ENCODE measurements around the gene ZCCHC24. TPM values are rescaled to one million over a fixed set of nuclear protein-coding genes. Genes with fewer than 3 reads are reported as not detected.
"Not testable (repeated sequence)": the region's sequence is repeated elsewhere in the genome, so short reads cannot be mapped to it uniquely, and the experiment has no call there.

ZCCHC24 gene
- total and polyA plus RNA-seq, 12 donors, result 5.8 to 49.0 (median 24.8) TPM

DNA sequence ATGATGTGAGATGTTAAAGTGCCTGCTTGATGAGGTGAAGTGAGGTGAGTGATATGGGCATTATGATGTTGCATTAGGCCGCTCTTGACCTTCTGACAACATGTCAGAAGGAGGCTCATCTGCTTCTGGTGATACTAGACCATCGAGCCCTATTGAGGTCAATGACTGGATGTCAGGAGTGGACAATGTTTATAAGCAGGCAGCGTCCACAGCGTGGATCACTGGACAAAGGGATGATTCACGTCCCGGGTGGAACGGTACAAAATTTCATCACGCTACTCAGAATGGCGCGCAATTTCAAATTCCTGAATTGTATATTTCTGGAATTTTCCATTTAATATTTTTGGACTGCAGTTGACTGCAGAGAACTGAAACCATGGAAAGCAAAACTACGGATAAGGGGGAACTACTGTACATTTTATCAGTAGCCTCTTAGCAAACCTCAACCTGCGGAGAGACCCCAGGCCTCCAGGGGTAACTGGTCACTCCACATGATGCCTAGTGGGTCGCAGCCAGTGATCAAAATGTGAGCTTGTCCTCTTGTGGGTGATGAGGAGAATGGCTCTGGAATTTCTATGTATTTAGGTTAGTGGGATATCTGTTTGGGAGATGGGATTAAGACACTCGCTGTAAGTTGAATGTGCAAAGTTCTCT is 5.7 kb upstream of the ZCCHC24 start:
- DNase-seq, result peak in 1 of 7 donors; percentile 3
- TF ChIP-seq, protein P1, sequence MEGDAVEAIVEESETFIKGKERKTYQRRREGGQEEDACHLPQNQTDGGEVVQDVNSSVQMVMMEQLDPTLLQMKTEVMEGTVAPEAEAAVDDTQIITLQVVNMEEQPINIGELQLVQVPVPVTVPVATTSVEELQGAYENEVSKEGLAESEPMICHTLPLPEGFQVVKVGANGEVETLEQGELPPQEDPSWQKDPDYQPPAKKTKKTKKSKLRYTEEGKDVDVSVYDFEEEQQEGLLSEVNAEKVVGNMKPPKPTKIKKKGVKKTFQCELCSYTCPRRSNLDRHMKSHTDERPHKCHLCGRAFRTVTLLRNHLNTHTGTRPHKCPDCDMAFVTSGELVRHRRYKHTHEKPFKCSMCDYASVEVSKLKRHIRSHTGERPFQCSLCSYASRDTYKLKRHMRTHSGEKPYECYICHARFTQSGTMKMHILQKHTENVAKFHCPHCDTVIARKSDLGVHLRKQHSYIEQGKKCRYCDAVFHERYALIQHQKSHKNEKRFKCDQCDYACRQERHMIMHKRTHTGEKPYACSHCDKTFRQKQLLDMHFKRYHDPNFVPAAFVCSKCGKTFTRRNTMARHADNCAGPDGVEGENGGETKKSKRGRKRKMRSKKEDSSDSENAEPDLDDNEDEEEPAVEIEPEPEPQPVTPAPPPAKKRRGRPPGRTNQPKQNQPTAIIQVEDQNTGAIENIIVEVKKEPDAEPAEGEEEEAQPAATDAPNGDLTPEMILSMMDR (IDR thresholded peaks at IDR 0.05), result no peak
- no peak for TF ChIP-seq POLR2A (IDR thresholded peaks at IDR 0.05)
- Histone ChIP-seq H3K4me3 (no peak overlapping the region), H3K36me3 (replicated peaks in 1 of 2) (no peaks in the 10 kb centered on the region), H3K4me1 (replicated peaks in 1 of 2) (peaks cover 0 to 10% of the 10 kb centered on the region in 2 donors), H3K27ac (no peak overlapping the region), H3K9me3 (replicated peaks in 1 of 3) (no peaks in the 10 kb centered on the region), H3K27me3 (no peaks in the 10 kb centered on the region)
- WGBS, 4 donors, result 92 to 97% (median 97%) methylated on average over 14 of the region's 14 CpGs
- intact Hi-C loops (cut with DNase I), result no loop called here

DNA sequence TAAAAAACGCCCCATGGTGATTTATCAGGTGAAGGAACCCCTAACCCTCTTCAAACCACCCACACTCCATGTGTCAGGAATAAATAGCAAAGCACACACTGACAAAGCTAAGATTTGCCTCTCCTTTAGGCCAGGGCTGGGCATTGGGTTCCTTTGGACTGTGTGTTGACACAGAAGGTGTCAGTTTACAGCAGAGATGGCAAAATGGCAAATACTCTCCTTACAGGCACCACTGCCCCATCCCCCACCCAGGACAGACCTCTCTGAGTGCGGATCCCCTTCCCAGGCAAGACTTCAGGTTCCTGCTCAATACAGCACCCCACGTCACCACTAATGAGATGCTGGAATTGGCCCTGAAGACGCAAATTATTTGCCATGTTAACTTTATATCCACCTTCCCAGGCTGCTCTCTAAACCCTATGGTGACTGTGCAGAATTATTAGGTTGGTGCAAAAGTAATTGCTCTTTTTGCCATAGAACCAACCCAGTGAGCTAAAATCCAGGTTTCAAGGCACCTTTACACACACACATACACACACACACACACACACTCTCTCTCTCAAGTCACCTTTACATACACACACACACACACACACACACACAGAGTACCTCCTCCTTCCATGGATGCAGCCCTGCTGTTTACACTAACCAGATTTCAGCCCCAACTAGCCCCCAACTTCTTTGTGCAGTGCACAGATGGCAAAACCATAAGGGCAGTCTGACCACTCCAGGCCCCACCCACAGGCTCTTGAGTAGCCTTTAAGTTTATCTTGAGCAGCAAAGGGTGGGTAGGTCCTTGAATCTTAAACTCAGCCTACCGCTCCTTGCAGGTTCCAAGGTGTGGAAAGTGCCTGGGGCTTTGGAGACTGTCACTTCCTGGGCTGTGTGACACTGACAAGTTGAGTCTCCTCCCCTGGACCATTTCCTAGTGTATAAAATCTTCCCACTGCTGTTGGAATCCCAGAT is 4.0 kb upstream of the ZCCHC24 start:
- Histone ChIP-seq H3K9me3 (replicated peaks in 1 of 3) (no peaks in the 10 kb centered on the region), H3K4me1 (replicated peaks in 1 of 2) (peaks cover 0 to 5% of the 10 kb centered on the region in 2 donors), H3K27ac (no peak overlapping the region), H3K4me3 (no peak overlapping the region), H3K36me3 (replicated peaks in 1 of 2) (no peaks in the 10 kb centered on the region), H3K27me3 (no peaks in the 10 kb centered on the region)
- peak in 2 of 7 donors; percentile 5 to 35 for DNase-seq
- TF ChIP-seq POLR2A (IDR thresholded peaks at IDR 0.05), result no peak
- TF ChIP-seq, protein P1 (IDR thresholded peaks at IDR 0.05), result no peak
- intact Hi-C loops (cut with DNase I), result no loop called here
- 70 to 92% (median 84%) methylated on average over 4 to 5 of the region's 5 CpGs for WGBS, 4 donors

DNA sequence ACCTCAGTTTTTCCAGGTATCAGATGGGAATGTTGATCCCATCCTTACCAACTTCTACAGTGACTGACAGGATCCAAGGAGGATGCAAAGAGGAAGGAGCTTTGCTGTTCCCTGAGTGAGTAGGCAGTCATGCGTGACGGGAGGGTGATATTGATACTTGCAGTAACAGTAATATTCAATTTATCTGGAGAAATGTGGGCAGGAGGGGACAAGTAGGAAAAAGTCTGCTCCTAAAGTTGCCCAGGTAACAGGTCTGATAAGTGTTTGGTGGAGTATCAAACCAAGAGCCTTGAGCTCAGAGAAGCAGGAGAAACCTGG is 3.3 kb upstream of the ZCCHC24 start:
- Histone ChIP-seq H3K9me3 (replicated peaks in 1 of 3) (no peaks in the 10 kb centered on the region), H3K27me3 (no peaks in the 10 kb centered on the region), H3K27ac (no peak overlapping the region), H3K4me3 (no peak overlapping the region), H3K36me3 (replicated peaks in 1 of 2) (no peaks in the 10 kb centered on the region), H3K4me1 (replicated peaks in 1 of 2) (peaks cover 0 to 8% of the 10 kb centered on the region in 2 donors)
- no peak for DNase-seq
- 88 to 100% (median 96%) methylated on average over 2 of the region's 2 CpGs for WGBS, 4 donors
- TF ChIP-seq, protein P1 (IDR thresholded peaks at IDR 0.05), result no peak
- TF ChIP-seq POLR2A (IDR thresholded peaks at IDR 0.05), result no peak
- intact Hi-C loops (cut with DNase I), result no loop called here

DNA sequence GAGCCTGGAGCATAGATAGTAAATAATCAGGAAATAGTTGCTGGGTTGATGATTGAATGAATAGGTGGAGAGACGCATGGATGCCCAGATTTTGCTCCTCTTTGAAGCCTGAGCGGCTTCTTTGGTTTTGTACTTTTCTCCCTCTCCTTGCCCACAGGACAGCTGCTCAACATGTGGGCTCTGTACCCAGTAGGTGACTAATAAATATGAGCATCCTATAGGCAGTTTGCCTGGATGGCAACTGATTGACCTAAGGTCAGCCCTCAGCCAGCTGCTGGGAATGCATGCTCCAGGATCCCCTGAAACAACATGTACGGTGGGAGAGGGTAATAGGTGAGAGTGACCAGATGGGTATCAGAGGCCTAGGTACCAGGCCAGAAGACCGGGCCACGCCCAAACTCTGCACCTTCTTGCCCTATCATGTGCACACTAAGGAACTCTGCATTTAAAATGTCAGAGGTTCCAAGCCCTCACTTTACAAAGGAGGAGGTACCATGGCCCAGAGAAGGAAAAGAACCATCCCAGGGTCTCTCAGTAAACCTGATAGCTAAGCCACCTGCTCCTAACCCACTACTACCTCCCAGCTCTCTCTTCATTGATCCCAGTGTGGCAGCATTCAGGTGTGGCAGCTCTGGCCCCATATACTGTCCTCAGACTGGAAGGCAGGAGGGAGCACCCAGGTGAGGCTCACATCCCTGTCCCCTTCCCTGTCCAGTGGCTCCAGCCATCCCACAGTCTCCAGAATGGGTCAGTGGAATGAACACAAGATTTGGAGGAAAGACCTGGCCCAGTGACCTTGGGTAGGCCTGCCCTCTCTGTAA is 2.7 kb upstream of the ZCCHC24 start:
- H3K4me3 ChIP-seq, result no peak overlapping the region
- intact Hi-C loops (cut with DNase I), result no loop called here
- H3K9me3 ChIP-seq (replicated peaks in 1 of 3), result no peaks in the 10 kb centered on the region
- no peak for TF ChIP-seq POLR2A (IDR thresholded peaks at IDR 0.05)
- TF ChIP-seq, protein P1 (IDR thresholded peaks at IDR 0.05), result no peak
- H3K36me3 ChIP-seq (replicated peaks in 1 of 2), result no peaks in the 10 kb centered on the region
- H3K27me3 ChIP-seq, result no peaks in the 10 kb centered on the region
- peak in 2 of 7 donors; percentile 6 to 45 for DNase-seq
- H3K27ac ChIP-seq, result no peak overlapping the region
- 69 to 91% (median 90%) methylated on average over 4 to 5 of the region's 5 CpGs for WGBS, 4 donors
- peaks cover 0 to 13% of the 10 kb centered on the region in 2 donors for H3K4me1 ChIP-seq (replicated peaks in 1 of 2)

DNA sequence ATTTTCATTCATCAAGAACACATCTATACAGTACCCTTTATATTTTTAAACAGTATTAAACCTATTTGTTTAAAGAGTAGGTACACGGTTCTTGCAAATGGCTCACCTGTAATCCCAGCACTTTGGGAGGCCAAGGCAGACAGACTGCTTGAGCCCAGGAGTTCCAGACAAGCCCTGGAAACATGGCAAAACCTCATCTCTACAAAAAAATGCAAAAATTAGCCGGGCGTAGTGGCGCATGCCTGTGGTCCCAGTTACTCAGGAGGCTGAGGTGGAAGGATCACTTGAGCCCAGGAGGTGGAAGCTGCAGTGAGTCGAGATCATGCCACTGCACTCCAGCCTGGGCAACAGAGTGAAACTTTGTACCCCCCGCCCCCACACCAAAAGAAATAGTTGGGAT is 1.8 kb upstream of the ZCCHC24 start:
- H3K27ac ChIP-seq; H3K36me3 ChIP-seq (replicated peaks in 1 of 2); H3K9me3 ChIP-seq (replicated peaks in 1 of 3); H3K27me3 ChIP-seq; intact Hi-C loops (cut with DNase I); H3K4me3 ChIP-seq: not testable (repeated sequence)
- 88 to 92% (median 89%) methylated on average over 6 of the region's 6 CpGs for WGBS, 4 donors
- peaks cover 0 to 18% of the 10 kb centered on the region in 2 donors for H3K4me1 ChIP-seq (replicated peaks in 1 of 2)
- DNase-seq, result peak in 1 of 7 donors; percentile 44
